Trophoblast cell (in vitro differentiated cells and primary cell): ENCODE results near the gene TOX4. TPM values are rescaled to one million over a fixed set of nuclear protein-coding genes. Genes with fewer than 3 reads are reported as not detected.

ENCODE experiments used
- DNase-seq, 2 donors: peaks; one replicate each; pipeline ENCODE4 v3.0.0-alpha.2; 2016
- H2AFZ ChIP-seq: 2 replicates; pipeline ENCODE4 v1.6.1; 2013; ENCODE audit warnings: low read length, moderate library complexity, mild to moderate bottlenecking; ENCODE audit not compliant: insufficient read depth, poor library complexity
- H2AK5ac ChIP-seq: 2 replicates; pipeline ENCODE4 v1.6.1; 2013; ENCODE audit warnings: mild to moderate bottlenecking, low read length
- H2BK120ac ChIP-seq: 2 replicates; pipeline ENCODE4 v1.6.1; 2013; ENCODE audit warnings: low read length, mild to moderate bottlenecking, moderate library complexity; ENCODE audit not compliant: insufficient read depth, poor library complexity
- H2BK12ac ChIP-seq: 2 replicates; pipeline ENCODE4 v1.6.1; 2013; ENCODE audit warnings: mild to moderate bottlenecking, low read length, moderate library complexity
- H2BK5ac ChIP-seq: 2 replicates; pipeline ENCODE4 v1.6.1; 2013; ENCODE audit warnings: low read length, low read depth, moderate library complexity, mild to moderate bottlenecking; ENCODE audit not compliant: poor library complexity
- H3K14ac ChIP-seq: 2 replicates; pipeline ENCODE4 v1.6.1; 2013; ENCODE audit warnings: mild to moderate bottlenecking, low read length
- H3K18ac ChIP-seq: 2 replicates; pipeline ENCODE4 v1.6.1; 2013; ENCODE audit warnings: mild to moderate bottlenecking, low read length
- H3K23ac ChIP-seq: 2 replicates; pipeline ENCODE4 v1.6.1; 2013; ENCODE audit warnings: low read length
- H3K27ac ChIP-seq: 2 replicates; pipeline ENCODE4 v1.5.1; 2013; ENCODE audit warnings: low read depth, mild to moderate bottlenecking, inconsistent platforms, low read length, moderate library complexity
- H3K27me3 ChIP-seq: 2 replicates; pipeline ENCODE4 v1.6.1; 2013; ENCODE audit warnings: inconsistent platforms, mild to moderate bottlenecking, low read length, moderate library complexity; ENCODE audit not compliant: insufficient read depth
- H3K36me3 ChIP-seq, 2 experiments: 1 replicate in 1 of 2; 2 replicates in 1 of 2; pipeline ENCODE4 v1.6.1; 2013; ENCODE audit warnings: low read length in 2 of 2, mild to moderate bottlenecking in 2 of 2, moderate library complexity in 1 of 2; ENCODE audit not compliant: insufficient read depth in 2 of 2, control insufficient read depth in 1 of 2
- H3K4ac ChIP-seq: 2 replicates; pipeline ENCODE4 v1.6.1; 2013; ENCODE audit warnings: low read depth, mild to moderate bottlenecking, low read length, moderate library complexity
- H3K4me1 ChIP-seq, 2 experiments: 1 replicate in 1 of 2; 2 replicates in 1 of 2; pipeline ENCODE4 v1.6.1; 2013; ENCODE audit warnings: low read length in 2 of 2, mild to moderate bottlenecking in 2 of 2, moderate library complexity in 1 of 2; ENCODE audit not compliant: insufficient read depth in 2 of 2, control insufficient read depth in 1 of 2
- H3K4me2 ChIP-seq: 2 replicates; pipeline ENCODE4 v1.6.1; 2013; ENCODE audit warnings: inconsistent platforms, mild to moderate bottlenecking, low read length, moderate library complexity
- H3K4me3 ChIP-seq: 2 replicates; pipeline ENCODE4 v1.5.1; 2013; ENCODE audit warnings: mild to moderate bottlenecking, low read depth, low read length, inconsistent platforms
- H3K79me1 ChIP-seq: one replicate; pipeline ENCODE4 v1.6.1; 2013; ENCODE audit warnings: low read length
- H3K79me2 ChIP-seq: 2 replicates; pipeline ENCODE4 v1.6.1; 2013; ENCODE audit warnings: low read length, mild to moderate bottlenecking; ENCODE audit not compliant: control insufficient read depth, insufficient read depth, poor library complexity
- H3K9ac ChIP-seq: 2 replicates; pipeline ENCODE4 v1.6.1; 2013; ENCODE audit warnings: mild to moderate bottlenecking, low read length
- H3K9me3 ChIP-seq: 2 replicates; pipeline ENCODE4 v1.6.1; 2013; ENCODE audit warnings: low read depth, mild to moderate bottlenecking, control low read depth, inconsistent platforms, low read length; ENCODE audit not compliant: insufficient read depth
- H4K12ac ChIP-seq: 2 replicates; pipeline ENCODE4 v1.6.1; 2013; ENCODE audit warnings: low read depth, mild to moderate bottlenecking, low read length, moderate library complexity
- H4K8ac ChIP-seq: 2 replicates; pipeline ENCODE4 v1.6.1; 2013; ENCODE audit warnings: low read depth, mild to moderate bottlenecking, low read length, moderate library complexity
- H4K91ac ChIP-seq: one replicate; pipeline ENCODE4 v1.6.1; 2013; ENCODE audit warnings: low read depth, mild to moderate bottlenecking, low read length, moderate library complexity
- WGBS: extraction: QIAGEN DNeasy Blood & Tissue Kit; methylation state at CpG from one replicate; pipeline ENCODE4 v1.1.7; 2013; ENCODE audit warnings: missing lambda C conversion rate; ENCODE audit not compliant: insufficient read length, insufficient coverage; ENCODE audit errors: extremely low coverage; 5-methylcytosine and 5-hydroxymethylcytosine counted together
- polyA plus RNA-seq: library from polyadenylated mRNA; stranded (reverse); fragments of 200-250 nt; gene quantifications from 2 replicates; pipeline ENCODE4 v1.2.3, GENCODE V29; 2013

The TOX4 gene
- polyA plus RNA-seq: 74.2 and 74.3 TPM in 2 replicates

- Histone ChIP-seq H3K4me2 (peak within 1 kb of the TSS; percentile 70), H3K27me3 (no peaks in the 10 kb centered on the region), H4K8ac (peak within 1 kb of the TSS; percentile 92), H4K91ac (peak within 1 kb of the TSS; percentile 94), H2AFZ (peak within 1 kb of the TSS; percentile 84), H3K27ac (peak within 1 kb of the TSS; percentile 69), H3K23ac (no peak within 1 kb of the TSS), H3K4ac (peak within 1 kb of the TSS; percentile 85), H2AK5ac (no peak within 1 kb of the TSS), H3K4me3 (peak within 1 kb of the TSS; percentile 95), H3K79me2 (peaks cover 4% of the 10 kb centered on the region), H3K36me3 (peaks cover 6 to 7% of the 10 kb centered on the region in 2 experiments), H3K9ac (peak within 1 kb of the TSS; percentile 44), H2BK12ac (no peak within 1 kb of the TSS), H3K14ac (peak within 1 kb of the TSS; percentile 84), H3K79me1 (peaks cover 7% of the 10 kb centered on the region), H3K4me1 (peaks cover 0 to 3% of the 10 kb centered on the region in 2 experiments), H3K18ac (no peak within 1 kb of the TSS), H4K12ac (peak within 1 kb of the TSS; percentile 80), H2BK120ac (peak within 1 kb of the TSS; percentile 82), H3K9me3 (no peaks in the 10 kb centered on the region), H2BK5ac (peak within 1 kb of the TSS; percentile 85)
- DNase-seq: peak; percentile 98 to 99
- no CpG with 5 or more reads among the region's 49 CpGs for WGBS
Measured at GRCh38 chr14:21476925-21477681, at the start of gene TOX4, which contains the start of gene RAB2B. TSS of gene TOX4 (plus strand) at chr14:21477195. CDS start at chr14:21477279, 84 bp downstream. TSS of gene RAB2B (minus strand) at chr14:21476959. CDS start at chr14:21476872, 87 bp downstream.

GRCh38 chr14:21428930-21429329, 48.1 kb upstream of the TOX4 start:
- Histone ChIP-seq H3K4me2 (no peak overlapping the region), H3K4me3 (no peak overlapping the region), H3K79me1 (no peaks in the 10 kb centered on the region), H4K91ac (no peak overlapping the region), H2BK120ac (no peak overlapping the region), H4K8ac (no peak overlapping the region), H2AK5ac (no peak overlapping the region), H2AFZ (no peak overlapping the region), H4K12ac (no peak overlapping the region), H3K79me2 (no peaks in the 10 kb centered on the region), H3K9ac (no peak overlapping the region), H3K4me1 (no peaks in the 10 kb centered on the region), H3K4ac (no peak overlapping the region), H3K23ac (no peak overlapping the region), H3K18ac (no peak overlapping the region), H3K27ac (no peak overlapping the region), H3K14ac (no peak overlapping the region), H3K9me3 (peaks cover 4% of the 10 kb centered on the region), H3K36me3 (peaks cover 39 to 56% of the 10 kb centered on the region in 2 experiments), H2BK5ac (no peak overlapping the region), H2BK12ac (no peak overlapping the region), H3K27me3 (no peaks in the 10 kb centered on the region)
- no peak for DNase-seq
- no CpG with 5 or more reads among the region's 4 CpGs for WGBS

- H4K12ac ChIP-seq: no peak overlapping the region
- DNase-seq: no peak
- H3K4ac ChIP-seq: peak overlapping the region; percentile 30
- H3K9me3 ChIP-seq: peaks cover 4% of the 10 kb centered on the region
- H2BK120ac ChIP-seq: no peak overlapping the region
- no peak overlapping the region for H3K9ac ChIP-seq
- H3K4me2 ChIP-seq: no peak overlapping the region
- H3K27me3 ChIP-seq: no peaks in the 10 kb centered on the region
- no peak overlapping the region for H2BK5ac ChIP-seq
- H3K79me1 ChIP-seq: no peaks in the 10 kb centered on the region
- H3K36me3 ChIP-seq: peaks cover 32 to 41% of the 10 kb centered on the region in 2 experiments
- H3K4me1 ChIP-seq: no peaks in the 10 kb centered on the region
- no CpG with 5 or more reads among the region's 2 CpGs for WGBS
- no peak overlapping the region for H4K8ac ChIP-seq
- no peak overlapping the region for H3K23ac ChIP-seq
- no peak overlapping the region for H3K14ac ChIP-seq
- no peak overlapping the region for H2AK5ac ChIP-seq
- H3K27ac ChIP-seq: no peak overlapping the region
- H2AFZ ChIP-seq: no peak overlapping the region
- H3K79me2 ChIP-seq: no peaks in the 10 kb centered on the region
- no peak overlapping the region for H4K91ac ChIP-seq
- no peak overlapping the region for H3K4me3 ChIP-seq
- no peak overlapping the region for H3K18ac ChIP-seq
- H2BK12ac ChIP-seq: no peak overlapping the region
Measured at GRCh38 chr14:21431126-21431525, 45.9 kb upstream of the TOX4 start.

- Histone ChIP-seq H2BK120ac (no peak overlapping the region), H4K12ac (no peak overlapping the region), H3K36me3 (peaks cover under 1 to 1% of the 10 kb centered on the region in 2 experiments), H3K4me1 (peaks cover 0 to 7% of the 10 kb centered on the region in 2 experiments), H3K79me1 (peaks cover 3% of the 10 kb centered on the region), H2AFZ (peak overlapping the region; percentile 59), H4K8ac (peak overlapping the region; percentile 86), H3K27ac (no peak overlapping the region), H3K23ac (no peak overlapping the region), H3K4me2 (peak overlapping the region; percentile 66), H2BK5ac (no peak overlapping the region), H2BK12ac (no peak overlapping the region), H3K9me3 (peaks cover 1% of the 10 kb centered on the region), H4K91ac (peak overlapping the region; percentile 65), H3K18ac (no peak overlapping the region), H3K9ac (peak overlapping the region; percentile 87), H2AK5ac (no peak overlapping the region), H3K79me2 (peaks cover 3% of the 10 kb centered on the region), H3K14ac (peak overlapping the region; percentile 41), H3K4me3 (peak overlapping the region; percentile 95), H3K4ac (peak overlapping the region; percentile 87), H3K27me3 (no peaks in the 10 kb centered on the region)
- WGBS: no CpG with 5 or more reads among the region's 11 CpGs
- no peak for DNase-seq
Measured at GRCh38 chr14:21436567-21437062, 40.4 kb upstream of the TOX4 start.
